Mucosa of descending colon (tissue), 3 donors: ENCODE data around the gene SNX24. TPM values are rescaled to one million over a fixed set of nuclear protein-coding genes. Genes with fewer than 3 reads are reported as not detected.

Source experiments
- ATAC-seq: fragments of 200-7000 bp; cut with Tn5 transposase; one replicate; pipeline ENCODE4 v1.9.1; 2020; ENCODE audit warnings: mild to moderate bottlenecking, moderate library complexity
- DNase-seq, 3 donors: peaks; one replicate each; pipeline ENCODE4 v3.0.0-alpha.2; 2020
- H3K36me3 ChIP-seq: fragments of 200-600 bp; one replicate; pipeline ENCODE4 v1.8.0; 2021; ENCODE audit warnings: low read depth, mild to moderate bottlenecking
- H3K4me1 ChIP-seq: fragments of 200-600 bp; one replicate; pipeline ENCODE4 v1.8.0; 2021; ENCODE audit warnings: low read depth, mild to moderate bottlenecking
- H3K4me3 ChIP-seq: fragments of 200-600 bp; one replicate; pipeline ENCODE4 v1.8.0; 2021; ENCODE audit warnings: mild to moderate bottlenecking
- H3K9me3 ChIP-seq: fragments of 200-600 bp; one replicate; pipeline ENCODE4 v1.8.0; 2021; ENCODE audit warnings: mild to moderate bottlenecking
- CTCF ChIP-seq: fragments of 200-600 bp; IDR thresholded peaks from one replicate; pipeline ENCODE4 v1.8.0; 2022; ENCODE audit warnings: antibody characterized with exemption, mild to moderate bottlenecking
- intact Hi-C, 2 donors: fragments of 100-400 bp; cut with DNase I in 1 of 2; cut with micrococcal nuclease in 1 of 2; formaldehyde crosslinking; loops; one replicate each; pipeline versions ENCODE4 v1.11.0 to v1.11.1; 2022; cut with DNase I, micrococcal nuclease
- total RNA-seq, 3 donors: library from RNA; stranded (reverse); fragmentation: NEBNext Ultra II Directional in 2 of 3; extraction: Animal tissue kit (Norgen Biotek cat#: 25700) in 2 of 3; gene quantifications; one replicate each; pipeline versions ENCODE4 v1.2.1 to v1.2.4, GENCODE V29; 2021 to 2023
- donor health status: DM: no; HTN: no; CAD: no; lungs with moderate emphysema.
- donor health status: DM: no; HTN: no; CAD: no.
- donor health status: DM: no; HTN: yes; CAD: no.

The SNX24 gene
- total RNA-seq, 3 donors from 2014 or later: 15.4 to 17.5 (median 15.7) TPM

GRCh38 chr5:123007754-123008153 is 162.3 kb downstream of the SNX24 start:
- intact Hi-C loops: no loop called here
- Histone ChIP-seq H3K4me3 (no peak overlapping the region), H3K9me3 (no peaks in the 10 kb centered on the region), H3K36me3 (no peaks in the 10 kb centered on the region), H3K4me1 (no peaks in the 10 kb centered on the region)
- DNase-seq (no peak), ATAC-seq (no peak)
- TF ChIP-seq CTCF: no peak

GRCh38 chr5:123012321-123012720 is 166.9 kb downstream of the SNX24 start:
- Histone ChIP-seq H3K4me1 (no peaks in the 10 kb centered on the region), H3K9me3 (no peaks in the 10 kb centered on the region), H3K4me3 (no peak overlapping the region), H3K36me3 (no peaks in the 10 kb centered on the region)
- no peak for DNase-seq
- no peak for TF ChIP-seq CTCF
- intact Hi-C loops: no loop called here
- ATAC-seq: no peak

- no peak for TF ChIP-seq CTCF
- no peaks in the 10 kb centered on the region for H3K9me3 ChIP-seq
- DNase-seq: no peak
- intact Hi-C loops: no loop called here
- H3K4me1 ChIP-seq: no peaks in the 10 kb centered on the region
- no peak overlapping the region for H3K4me3 ChIP-seq
- no peak for ATAC-seq
- no peaks in the 10 kb centered on the region for H3K36me3 ChIP-seq
Measured at GRCh38 chr5:123014689-123015088, 169.3 kb downstream of the SNX24 start.

GRCh38 chr5:123028222-123028621 is 182.8 kb downstream of the SNX24 start:
- ATAC-seq: no peak
- H3K4me1 ChIP-seq: no peaks in the 10 kb centered on the region
- intact Hi-C loops: no loop called here
- no peaks in the 10 kb centered on the region for H3K9me3 ChIP-seq
- DNase-seq: no peak
- no peaks in the 10 kb centered on the region for H3K36me3 ChIP-seq
- no peak for TF ChIP-seq CTCF
- no peak overlapping the region for H3K4me3 ChIP-seq

- DNase-seq (no peak), ATAC-seq (no peak)
- TF ChIP-seq CTCF: no peak
- Histone ChIP-seq H3K4me1 (peaks cover 4% of the 10 kb centered on the region), H3K4me3 (no peak overlapping the region), H3K36me3 (no peaks in the 10 kb centered on the region), H3K9me3 (no peaks in the 10 kb centered on the region)
- intact Hi-C loops: no loop called here
Measured at GRCh38 chr5:123033157-123033671, 187.8 kb downstream of the SNX24 start.

GRCh38 chr5:123035360-123035917 is 190.0 kb downstream of the SNX24 start:
- H3K36me3 ChIP-seq: no peaks in the 10 kb centered on the region
- peak; percentile 48 for ATAC-seq
- intact Hi-C loops: no loop called here

More at GRCh38 chr5:123035360-123035917, 190.0 kb downstream of the SNX24 start:
- peaks cover 4% of the 10 kb centered on the region for H3K4me1 ChIP-seq
- no peak for TF ChIP-seq CTCF
- peak; percentile 69 to 76 (median 71) for DNase-seq
- H3K4me3 ChIP-seq: peak overlapping the region; percentile 67
- H3K9me3 ChIP-seq: no peaks in the 10 kb centered on the region
